ENCODE measurements around the gene PLTP.

PLTP gene

DNA sequence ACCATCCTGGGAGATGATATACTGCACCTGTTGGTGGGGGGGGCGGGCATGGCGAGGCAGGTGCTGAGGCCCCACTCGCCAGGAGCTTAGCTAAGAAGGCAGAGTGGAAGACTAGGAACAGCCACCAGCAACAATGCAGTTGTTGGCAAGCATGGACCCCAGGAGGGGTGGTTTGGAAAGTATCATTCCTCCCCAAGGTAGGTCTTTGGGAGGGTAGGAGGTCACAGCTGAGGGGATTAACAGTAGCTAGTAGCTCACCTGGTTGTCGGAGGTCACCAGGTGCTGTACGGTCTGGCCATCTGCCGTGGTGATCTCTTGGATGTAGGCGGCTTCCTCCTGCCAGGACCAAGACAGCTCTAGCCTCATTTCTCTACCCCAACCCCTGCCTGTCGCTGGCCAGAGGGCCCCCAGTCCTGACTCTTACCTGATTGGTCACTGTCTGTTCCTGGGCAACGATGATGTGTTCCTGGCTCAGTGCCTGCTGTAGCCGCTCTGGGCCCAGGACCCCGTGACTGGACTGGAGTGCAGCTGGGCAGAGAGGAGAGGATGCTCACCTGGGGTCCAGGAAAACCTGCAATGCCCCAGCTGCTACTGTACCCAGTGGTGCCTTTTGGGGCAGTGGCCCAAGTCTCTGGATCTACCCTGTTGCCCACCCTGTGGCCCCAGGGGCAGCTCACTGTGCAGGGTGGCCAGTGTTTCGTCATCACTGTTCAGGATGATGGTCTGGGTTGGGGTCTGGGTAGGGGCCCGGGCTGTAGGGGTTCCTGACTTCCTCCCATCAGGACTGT, 37.8 kb upstream of the PLTP start:
- Histone ChIP-seq H3K4me3 (ENCODE audit: low read depth in 1 of 2, low read length in 2 of 2) (no peak overlapping the region), H3K9me3 (ENCODE audit: control insufficient read depth in 1 of 2, low read length in 2 of 2) (no peaks in the 10 kb centered on the region), H3K36me3 (ENCODE audit: control insufficient read depth in 1 of 2, insufficient read depth in 2 of 2, low read length in 2 of 2) (peaks cover 68 to 94% of the 10 kb centered on the region in 2 donors), H3K27me3 (ENCODE audit: low read depth, low read length) (no peaks in the 10 kb centered on the region), H3K4me1 (ENCODE audit: control insufficient read depth in 1 of 2, insufficient read depth in 2 of 2, low read length in 2 of 2) (no peaks in the 10 kb centered on the region), H3K27ac (ENCODE audit: low read length) (no peak overlapping the region)

DNA sequence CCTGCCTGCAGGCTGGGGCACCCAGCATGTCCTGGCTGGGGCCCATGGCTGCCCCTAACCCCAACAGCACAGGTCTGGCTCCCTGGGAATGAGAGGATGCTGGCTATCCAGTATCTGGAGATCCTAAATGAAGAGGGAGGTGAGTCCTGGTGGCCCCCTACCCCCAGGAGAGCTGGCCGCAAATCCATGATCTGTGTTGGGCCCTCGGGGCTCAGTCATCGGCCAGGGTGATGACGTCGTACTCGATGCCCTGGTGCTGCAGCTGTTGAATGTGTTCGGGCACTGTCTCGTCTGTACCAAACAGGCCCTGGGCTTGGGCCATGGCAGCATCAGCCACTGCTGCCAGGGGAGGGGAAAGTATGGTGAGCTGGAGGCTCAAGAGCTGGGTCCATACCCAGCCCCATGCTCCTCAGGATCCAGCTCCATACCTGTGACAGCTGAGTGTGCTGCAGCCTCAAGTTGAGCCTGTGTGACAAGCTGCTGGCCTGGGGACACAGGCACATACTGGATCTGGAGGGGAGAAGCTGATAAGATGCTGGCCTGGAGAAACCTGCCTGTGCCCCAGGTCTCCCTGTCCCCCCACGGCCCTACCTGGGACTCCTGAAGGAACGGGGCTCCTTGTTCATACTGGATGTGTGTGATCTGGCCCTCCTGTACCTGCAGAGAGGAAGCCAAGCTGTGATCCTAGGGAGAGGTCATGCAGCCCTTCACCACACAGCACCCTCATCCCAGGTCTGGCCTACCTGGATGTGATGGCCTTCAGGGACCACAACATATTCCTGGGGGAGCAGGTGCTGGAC, 37.0 kb upstream of the PLTP start:
- peaks cover 76 to 100% of the 10 kb centered on the region in 2 donors for H3K36me3 ChIP-seq (ENCODE audit: control insufficient read depth in 1 of 2, insufficient read depth in 2 of 2, low read length in 2 of 2)
- no peaks in the 10 kb centered on the region for H3K4me1 ChIP-seq (ENCODE audit: control insufficient read depth in 1 of 2, insufficient read depth in 2 of 2, low read length in 2 of 2)
- H3K27ac ChIP-seq (ENCODE audit: low read length), result no peak overlapping the region

DNA sequence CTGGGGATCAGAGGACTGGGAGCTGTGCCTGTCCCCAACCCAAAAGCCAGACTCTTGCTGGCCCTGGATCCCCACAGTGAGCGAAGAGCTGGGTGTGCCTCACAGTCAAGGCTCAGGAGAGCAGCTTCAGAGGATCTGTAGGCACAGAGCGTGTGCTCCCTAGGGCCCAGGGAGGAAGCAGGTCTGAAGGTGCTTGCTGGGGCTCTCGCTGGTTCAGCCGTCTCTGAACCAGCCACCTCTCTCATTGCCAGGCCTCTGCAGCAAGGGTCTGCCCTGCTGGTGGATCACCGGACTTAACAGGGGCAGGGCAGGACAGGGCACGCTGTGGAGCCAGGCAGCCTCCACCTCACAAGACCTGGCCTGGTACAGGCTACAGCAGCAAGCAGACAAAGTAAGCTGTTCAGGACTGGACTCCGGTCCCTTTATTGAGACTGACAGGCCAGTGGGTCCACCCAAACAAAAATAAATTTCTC, 36.3 kb upstream of the PLTP start:
- no peaks in the 10 kb centered on the region for H3K27me3 ChIP-seq (ENCODE audit: low read depth, low read length)
- no peak overlapping the region for H3K27ac ChIP-seq (ENCODE audit: low read length)
- no peaks in the 10 kb centered on the region for H3K4me1 ChIP-seq (ENCODE audit: control insufficient read depth in 1 of 2, insufficient read depth in 2 of 2, low read length in 2 of 2)

More for the DNA sequence above, 37.0 kb upstream of the PLTP start:
- Histone ChIP-seq H3K9me3 (ENCODE audit: control insufficient read depth in 1 of 2, low read length in 2 of 2) (no peaks in the 10 kb centered on the region), H3K4me3 (ENCODE audit: low read depth in 1 of 2, low read length in 2 of 2) (no peak overlapping the region), H3K27me3 (ENCODE audit: low read depth, low read length) (no peaks in the 10 kb centered on the region)

DNA sequence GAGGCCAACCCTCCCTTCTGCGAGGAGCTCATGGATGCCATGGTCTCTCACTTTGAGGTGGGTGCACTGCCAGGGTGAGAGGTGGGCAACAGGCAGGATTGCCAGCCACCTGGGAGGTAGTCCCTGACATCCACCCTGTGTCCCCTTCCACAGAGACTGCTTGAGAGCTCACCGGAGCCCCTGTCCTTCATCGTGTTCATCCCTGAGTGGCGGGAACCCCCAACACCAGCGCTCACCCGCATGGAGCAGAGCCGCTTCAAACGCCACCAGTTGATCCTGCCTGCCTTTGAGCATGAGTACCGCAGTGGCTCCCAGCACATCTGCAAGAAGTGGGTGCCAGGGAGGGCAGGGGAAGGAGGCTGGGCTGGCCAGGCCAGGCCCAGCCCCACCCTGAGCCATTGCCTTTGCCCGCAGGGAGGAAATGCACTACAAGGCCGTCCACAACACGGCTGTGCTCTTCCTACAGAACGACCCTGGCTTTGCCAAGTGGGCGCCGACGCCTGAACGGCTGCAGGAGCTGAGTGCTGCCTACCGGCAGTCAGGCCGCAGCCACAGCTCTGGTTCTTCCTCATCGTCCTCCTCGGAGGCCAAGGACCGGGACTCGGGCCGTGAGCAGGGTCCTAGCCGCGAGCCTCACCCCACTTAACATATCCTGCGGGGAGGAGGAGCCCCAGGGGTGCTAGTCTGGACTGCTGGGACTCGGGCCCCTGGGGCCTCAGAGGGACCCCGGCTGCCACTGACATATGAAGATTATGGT, 35.3 kb upstream of the PLTP start:
- H3K4me1 ChIP-seq (ENCODE audit: control insufficient read depth in 1 of 2, insufficient read depth in 2 of 2, low read length in 2 of 2), result no peaks in the 10 kb centered on the region
- H3K36me3 ChIP-seq (ENCODE audit: control insufficient read depth in 1 of 2, insufficient read depth in 2 of 2, low read length in 2 of 2), result peaks cover 82 to 100% of the 10 kb centered on the region in 2 donors
- no peaks in the 10 kb centered on the region for H3K27me3 ChIP-seq (ENCODE audit: low read depth, low read length)
- H3K4me3 ChIP-seq (ENCODE audit: low read depth in 1 of 2, low read length in 2 of 2), result no peak overlapping the region
- no peak overlapping the region for H3K27ac ChIP-seq (ENCODE audit: low read length)
- H3K9me3 ChIP-seq (ENCODE audit: control insufficient read depth in 1 of 2, low read length in 2 of 2), result no peaks in the 10 kb centered on the region

More for the DNA sequence above, 36.3 kb upstream of the PLTP start:
- Histone ChIP-seq H3K36me3 (ENCODE audit: control insufficient read depth in 1 of 2, insufficient read depth in 2 of 2, low read length in 2 of 2) (peaks cover 83 to 100% of the 10 kb centered on the region in 2 donors), H3K9me3 (ENCODE audit: control insufficient read depth in 1 of 2, low read length in 2 of 2) (no peaks in the 10 kb centered on the region), H3K4me3 (ENCODE audit: low read depth in 1 of 2, low read length in 2 of 2) (no peak overlapping the region)

DNA sequence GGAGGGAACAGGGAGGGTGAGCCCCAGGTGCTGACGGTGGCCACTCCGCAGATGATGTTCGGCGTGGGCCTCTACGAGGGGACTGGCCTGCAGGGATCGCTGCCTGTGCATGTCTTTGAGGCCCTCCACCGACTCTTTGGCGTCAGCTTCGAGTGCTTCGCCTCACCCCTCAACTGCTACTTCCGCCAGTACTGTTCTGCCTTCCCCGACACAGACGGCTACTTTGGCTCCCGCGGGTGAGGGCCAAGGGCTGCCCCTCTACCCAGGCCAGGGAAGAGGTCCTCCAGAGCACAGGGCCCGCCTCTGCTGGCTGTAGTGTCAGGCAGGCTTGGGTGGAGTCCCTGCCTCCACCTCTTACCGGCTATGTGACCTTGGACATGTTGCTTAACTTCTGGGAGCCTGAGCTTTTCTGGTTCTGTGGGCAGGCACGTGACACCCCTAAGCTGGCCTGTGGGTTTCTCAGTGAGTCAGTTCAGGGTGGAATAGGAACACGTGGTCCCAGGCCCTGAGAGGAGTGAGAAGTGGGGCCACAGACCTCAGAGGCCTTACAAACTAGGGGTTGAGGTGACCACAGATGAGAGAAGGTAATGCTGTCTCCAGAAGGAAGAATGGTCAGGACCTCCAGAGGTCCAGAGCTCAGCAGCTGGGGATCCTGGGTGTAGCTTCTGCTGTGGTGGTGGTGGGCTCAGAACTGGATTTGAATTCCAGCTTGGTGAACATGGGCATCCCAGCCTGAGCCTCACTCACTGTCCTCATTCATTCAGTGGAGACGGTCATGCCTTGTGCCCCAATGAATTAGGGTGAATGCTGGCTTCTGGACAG, 34.4 kb upstream of the PLTP start:
- peaks cover 73 to 94% of the 10 kb centered on the region in 2 donors for H3K36me3 ChIP-seq (ENCODE audit: control insufficient read depth in 1 of 2, insufficient read depth in 2 of 2, low read length in 2 of 2)
- H3K4me3 ChIP-seq (ENCODE audit: low read depth in 1 of 2, low read length in 2 of 2), result no peak overlapping the region

DNA sequence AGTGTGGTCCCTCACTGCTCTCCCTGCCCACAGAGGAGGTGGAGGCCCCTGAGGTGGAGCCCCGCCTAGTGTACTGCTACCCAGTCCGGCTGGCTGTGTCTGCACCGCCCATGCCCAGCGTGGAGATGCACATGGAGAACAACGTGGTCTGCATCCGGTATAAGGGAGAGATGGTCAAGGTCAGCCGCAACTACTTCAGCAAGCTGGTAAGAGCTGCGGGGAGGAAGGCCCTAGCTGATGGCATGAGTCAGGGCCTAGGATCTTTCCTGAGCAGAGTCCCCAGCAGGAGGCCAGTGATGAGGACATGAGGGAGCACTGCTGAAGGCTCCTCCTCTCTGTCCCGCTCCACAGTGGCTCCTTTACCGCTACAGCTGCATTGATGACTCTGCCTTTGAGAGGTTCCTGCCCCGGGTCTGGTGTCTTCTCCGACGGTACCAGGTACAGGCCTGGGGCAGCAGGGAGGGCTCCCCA, 33.8 kb upstream of the PLTP start:
- Histone ChIP-seq H3K9me3 (ENCODE audit: control insufficient read depth in 1 of 2, low read length in 2 of 2) (no peaks in the 10 kb centered on the region), H3K4me1 (ENCODE audit: control insufficient read depth in 1 of 2, insufficient read depth in 2 of 2, low read length in 2 of 2) (no peaks in the 10 kb centered on the region), H3K27ac (ENCODE audit: low read length) (no peak overlapping the region), H3K27me3 (ENCODE audit: low read depth, low read length) (no peaks in the 10 kb centered on the region), H3K4me3 (ENCODE audit: low read depth in 1 of 2, low read length in 2 of 2) (no peak overlapping the region), H3K36me3 (ENCODE audit: control insufficient read depth in 1 of 2, insufficient read depth in 2 of 2, low read length in 2 of 2) (peaks cover 74 to 93% of the 10 kb centered on the region in 2 donors)

More for the DNA sequence above, 34.4 kb upstream of the PLTP start:
- H3K27me3 ChIP-seq (ENCODE audit: low read depth, low read length), result no peaks in the 10 kb centered on the region
- no peak overlapping the region for H3K27ac ChIP-seq (ENCODE audit: low read length)
- no peaks in the 10 kb centered on the region for H3K4me1 ChIP-seq (ENCODE audit: control insufficient read depth in 1 of 2, insufficient read depth in 2 of 2, low read length in 2 of 2)
- no peaks in the 10 kb centered on the region for H3K9me3 ChIP-seq (ENCODE audit: control insufficient read depth in 1 of 2, low read length in 2 of 2)

DNA sequence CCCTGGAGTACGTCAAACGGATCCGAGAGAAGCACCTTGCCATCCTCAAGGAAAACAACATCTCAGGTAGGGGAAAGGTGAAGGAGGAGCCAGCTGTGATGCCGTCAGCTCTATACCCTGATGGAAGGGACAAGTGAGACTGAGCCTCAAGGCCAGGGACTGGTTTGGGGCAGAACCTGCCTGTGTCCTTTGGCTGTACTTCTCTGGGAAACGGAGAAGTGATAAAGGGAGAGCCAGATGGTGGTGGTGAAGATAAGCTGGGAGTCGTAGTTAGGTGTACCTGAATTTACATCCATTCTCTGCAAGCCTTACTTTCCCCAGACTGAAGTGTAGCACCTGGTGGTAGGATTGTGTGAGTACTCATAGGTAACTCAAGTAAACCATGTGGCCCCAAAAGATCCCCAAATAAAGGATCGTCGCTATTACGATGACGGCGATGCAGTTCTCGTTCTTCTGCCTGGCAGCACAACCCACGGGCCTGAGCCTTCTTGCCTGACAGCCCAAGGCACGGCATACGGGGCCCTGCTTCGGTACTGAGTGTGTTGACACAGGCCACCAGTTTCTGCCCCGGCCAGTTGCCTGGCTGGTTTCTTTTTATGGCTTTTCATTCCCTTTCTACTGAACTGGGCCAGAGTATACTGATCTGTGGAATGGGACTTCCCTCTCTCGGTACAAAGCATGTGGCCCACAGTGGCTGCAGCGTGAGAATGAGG, 33.2 kb upstream of the PLTP start:
- Histone ChIP-seq H3K4me1 (ENCODE audit: control insufficient read depth in 1 of 2, insufficient read depth in 2 of 2, low read length in 2 of 2) (no peaks in the 10 kb centered on the region), H3K9me3 (ENCODE audit: control insufficient read depth in 1 of 2, low read length in 2 of 2) (no peaks in the 10 kb centered on the region), H3K27ac (ENCODE audit: low read length) (no peak overlapping the region), H3K36me3 (ENCODE audit: control insufficient read depth in 1 of 2, insufficient read depth in 2 of 2, low read length in 2 of 2) (peaks cover 75 to 93% of the 10 kb centered on the region in 2 donors), H3K4me3 (ENCODE audit: low read depth in 1 of 2, low read length in 2 of 2) (no peak overlapping the region), H3K27me3 (ENCODE audit: low read depth, low read length) (no peaks in the 10 kb centered on the region)

DNA sequence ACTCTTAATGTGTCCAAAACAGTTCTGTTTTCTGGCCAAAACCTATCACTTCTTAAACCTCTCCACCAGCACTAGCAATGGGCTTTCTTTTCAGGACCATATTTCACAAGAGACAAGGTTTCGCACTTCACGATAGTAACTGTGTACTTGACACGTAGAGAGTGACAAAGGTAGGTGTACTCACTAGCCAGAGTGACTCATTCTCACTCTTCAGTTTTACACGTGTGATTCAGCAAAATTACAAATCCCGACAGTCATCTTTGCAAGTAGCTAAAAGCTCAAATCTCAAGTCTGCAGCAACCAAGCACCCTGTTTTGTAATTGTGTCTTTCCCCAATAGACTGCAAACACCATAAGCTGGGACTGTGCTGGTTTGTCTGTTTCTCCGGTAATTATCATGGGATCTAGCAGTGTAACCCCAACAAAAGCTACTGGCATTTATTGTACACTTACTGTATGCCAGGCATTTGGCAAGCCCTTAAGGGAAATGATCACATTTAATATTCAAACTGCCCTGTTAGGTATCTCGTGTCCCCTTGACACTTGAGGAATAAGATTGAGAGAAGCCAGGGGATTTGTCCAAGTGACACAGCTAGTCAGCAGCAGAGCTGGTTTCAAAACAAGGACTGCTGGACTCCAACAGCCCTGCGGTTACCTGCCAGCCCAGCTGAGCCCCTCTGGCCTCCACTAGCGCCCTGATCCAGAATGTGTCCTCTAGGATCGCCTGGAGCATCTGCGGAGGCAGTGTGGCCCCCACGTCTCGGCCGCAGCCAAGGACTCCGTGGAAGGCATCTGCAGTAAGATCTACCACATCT, 32.4 kb upstream of the PLTP start:
- H3K4me1 ChIP-seq (ENCODE audit: control insufficient read depth in 1 of 2, insufficient read depth in 2 of 2, low read length in 2 of 2), result no peaks in the 10 kb centered on the region
- H3K36me3 ChIP-seq (ENCODE audit: control insufficient read depth in 1 of 2, insufficient read depth in 2 of 2, low read length in 2 of 2), result peaks cover 77 to 93% of the 10 kb centered on the region in 2 donors

DNA sequence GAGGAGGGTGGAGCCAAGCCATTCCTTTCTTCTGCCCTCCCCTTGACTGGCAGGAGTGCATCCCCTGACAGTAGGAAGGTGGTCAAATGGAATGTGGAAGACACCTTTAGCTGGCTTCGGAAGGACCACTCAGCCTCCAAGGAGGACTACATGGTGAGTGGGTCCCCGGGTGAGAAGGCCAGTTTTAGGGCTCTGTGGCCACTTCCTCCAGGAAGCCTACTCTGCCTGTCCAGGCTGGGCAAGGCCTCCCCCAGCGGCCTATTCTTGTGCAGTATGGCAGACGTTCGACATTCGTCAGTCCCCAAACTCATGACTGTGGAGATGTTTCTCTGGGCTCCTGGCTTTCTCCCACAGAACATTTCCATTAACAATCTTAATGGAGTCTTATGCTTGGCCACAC, 31.7 kb upstream of the PLTP start:
- peaks cover 77 to 93% of the 10 kb centered on the region in 2 donors for H3K36me3 ChIP-seq (ENCODE audit: control insufficient read depth in 1 of 2, insufficient read depth in 2 of 2, low read length in 2 of 2)
- no peaks in the 10 kb centered on the region for H3K9me3 ChIP-seq (ENCODE audit: control insufficient read depth in 1 of 2, low read length in 2 of 2)
- no peak overlapping the region for H3K4me3 ChIP-seq (ENCODE audit: low read depth in 1 of 2, low read length in 2 of 2)
- no peak overlapping the region for H3K27ac ChIP-seq (ENCODE audit: low read length)
- no peaks in the 10 kb centered on the region for H3K27me3 ChIP-seq (ENCODE audit: low read depth, low read length)
- H3K4me1 ChIP-seq (ENCODE audit: control insufficient read depth in 1 of 2, insufficient read depth in 2 of 2, low read length in 2 of 2), result no peaks in the 10 kb centered on the region

More for the DNA sequence above, 32.4 kb upstream of the PLTP start:
- Histone ChIP-seq H3K27me3 (ENCODE audit: low read depth, low read length) (no peaks in the 10 kb centered on the region), H3K9me3 (ENCODE audit: control insufficient read depth in 1 of 2, low read length in 2 of 2) (no peaks in the 10 kb centered on the region), H3K27ac (ENCODE audit: low read length) (no peak overlapping the region), H3K4me3 (ENCODE audit: low read depth in 1 of 2, low read length in 2 of 2) (no peak overlapping the region)
